HG03354 (cell line): Measurements from ENCODE around the gene EXOC6B.

Experiments
- ATAC-seq: cut with Tn5 transposase; IDR thresholded peaks from one replicate; pipeline ENCODE4 v1.9.1; 2021; ENCODE audit warnings: mild to moderate bottlenecking; ENCODE audit not compliant: unreplicated experiment, poor library complexity, severe bottlenecking

The EXOC6B gene

DNA sequence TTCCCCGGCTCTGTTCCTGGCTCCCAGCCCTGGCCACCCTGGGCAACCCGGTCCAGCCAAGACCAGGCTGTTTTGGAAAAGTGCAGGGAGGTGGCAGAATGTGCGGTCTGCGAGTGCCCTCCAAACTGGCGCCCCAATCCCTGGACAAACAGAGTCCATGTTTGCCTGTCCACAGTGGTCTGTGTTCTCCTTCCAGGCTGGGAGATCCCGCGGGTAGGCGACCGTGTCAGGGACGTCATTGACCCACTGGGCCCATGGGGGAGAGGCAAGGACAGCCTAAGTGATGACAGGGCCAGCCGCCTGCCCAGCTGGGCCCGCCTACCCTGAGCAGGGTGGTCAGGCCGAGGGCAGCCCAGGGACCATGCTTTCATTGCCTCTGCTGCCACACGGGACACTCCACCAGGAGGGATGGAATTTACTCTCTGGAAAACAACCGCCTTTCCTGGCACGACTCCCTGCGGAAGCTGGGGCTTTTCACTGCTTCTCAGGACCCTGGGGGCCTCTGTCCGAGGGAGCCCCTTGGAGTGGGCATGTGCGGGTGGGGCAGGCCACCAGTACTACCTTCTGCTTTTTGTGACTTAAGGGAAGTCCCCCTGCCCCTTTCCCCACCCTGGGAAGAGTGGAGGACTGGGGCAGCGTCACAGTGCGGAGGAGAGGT is 698.3 kb downstream of the EXOC6B start:
- no peak for ATAC-seq

DNA sequence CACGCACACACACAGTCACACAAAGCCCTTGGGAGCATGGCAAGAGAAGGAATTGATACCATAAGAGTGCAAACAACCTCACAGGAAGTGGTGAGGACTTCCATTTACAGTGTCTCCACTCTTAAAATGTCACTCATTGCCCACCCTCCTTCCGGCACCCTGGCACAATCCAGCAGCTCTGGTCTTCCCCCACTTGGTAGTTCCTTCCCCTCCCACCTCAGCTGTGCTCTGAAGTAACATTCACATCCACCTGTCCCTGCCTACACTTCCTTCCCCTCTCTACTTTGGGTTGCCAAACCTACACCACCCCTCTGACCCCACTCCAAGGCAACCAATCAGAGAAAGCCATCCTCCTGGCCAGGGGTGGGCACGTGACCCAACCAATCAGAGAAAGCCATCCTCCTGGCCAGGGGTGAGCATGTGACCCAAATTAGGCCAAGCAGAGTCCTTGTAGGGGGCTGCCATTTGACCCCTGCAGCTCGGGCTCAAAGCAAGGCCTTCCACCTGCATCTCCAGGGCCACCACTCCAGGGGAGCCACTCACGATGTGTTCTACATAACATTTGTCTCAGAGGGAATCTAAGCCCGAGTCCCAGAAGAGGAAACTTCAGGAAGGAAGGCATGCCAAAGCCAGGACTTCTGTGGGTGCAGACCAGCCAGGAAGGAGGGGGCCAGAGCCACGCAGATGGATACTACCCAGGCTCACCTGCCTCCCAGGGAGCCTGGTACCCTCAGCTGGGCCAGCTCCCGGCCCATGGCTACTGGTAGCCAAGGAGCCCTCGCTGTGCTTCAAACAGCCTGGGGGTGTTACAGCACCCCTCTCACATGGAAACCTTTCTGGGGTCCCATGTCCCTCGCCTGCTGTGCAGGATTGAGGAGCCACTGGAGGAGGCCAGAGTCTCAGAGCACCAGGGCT is 699.4 kb downstream of the EXOC6B start:
- ATAC-seq, result no peak
